Upper lobe of right lung (tissue), 1 donor: ENCODE results near the gene MLXIP. TPM values are rescaled to one million over a fixed set of nuclear protein-coding genes. Genes with fewer than 3 reads are reported as not detected.

Experiments used
- ATAC-seq: fragments of 200-7000 bp; cut with Tn5 transposase; one replicate; pipeline ENCODE4 v1.9.1; 2020; ENCODE audit warnings: mild to moderate bottlenecking, moderate library complexity
- DNase-seq: peaks from one replicate; pipeline ENCODE4 v3.0.0-alpha.2; 2020
- H3K27ac ChIP-seq: fragments of 200-600 bp; one replicate; pipeline ENCODE4 v1.8.0; 2022
- H3K27me3 ChIP-seq: fragments of 200-600 bp; one replicate; pipeline ENCODE4 v1.8.0; 2022; ENCODE audit warnings: mild to moderate bottlenecking
- H3K36me3 ChIP-seq: fragments of 200-600 bp; one replicate; pipeline ENCODE4 v1.8.0; 2022
- H3K4me1 ChIP-seq: fragments of 200-600 bp; one replicate; pipeline ENCODE4 v1.8.0; 2022
- H3K4me3 ChIP-seq: fragments of 200-600 bp; one replicate; pipeline ENCODE4 v1.8.0; 2022; ENCODE audit warnings: mild to moderate bottlenecking
- H3K9me3 ChIP-seq: fragments of 200-600 bp; one replicate; pipeline ENCODE4 v1.8.0; 2022
- intact Hi-C: fragments of 100-400 bp; cut with DNase I; formaldehyde crosslinking; loops from one replicate; pipeline ENCODE4 v1.11.0; 2022
- total RNA-seq: library from RNA; stranded (reverse); fragmentation: NEBNext Ultra II Directional; extraction: Animal tissue kit (Norgen Biotek cat#: 25700); gene quantifications from one replicate; pipeline ENCODE4 v1.2.1, GENCODE V29; 2021
- TF ChIP-seq, protein P1 (sequence below): fragments of 200-600 bp; IDR thresholded peaks from one replicate; pipeline ENCODE4 v1.8.0; 2022; ENCODE audit warnings: antibody characterized with exemption
- donor health status: DM: no; HTN: yes; CAD: no; lungs with severe emphysema.

MLXIP gene
- total RNA-seq, 1 donor from 2014 or later, result 57.4 TPM

DNA sequence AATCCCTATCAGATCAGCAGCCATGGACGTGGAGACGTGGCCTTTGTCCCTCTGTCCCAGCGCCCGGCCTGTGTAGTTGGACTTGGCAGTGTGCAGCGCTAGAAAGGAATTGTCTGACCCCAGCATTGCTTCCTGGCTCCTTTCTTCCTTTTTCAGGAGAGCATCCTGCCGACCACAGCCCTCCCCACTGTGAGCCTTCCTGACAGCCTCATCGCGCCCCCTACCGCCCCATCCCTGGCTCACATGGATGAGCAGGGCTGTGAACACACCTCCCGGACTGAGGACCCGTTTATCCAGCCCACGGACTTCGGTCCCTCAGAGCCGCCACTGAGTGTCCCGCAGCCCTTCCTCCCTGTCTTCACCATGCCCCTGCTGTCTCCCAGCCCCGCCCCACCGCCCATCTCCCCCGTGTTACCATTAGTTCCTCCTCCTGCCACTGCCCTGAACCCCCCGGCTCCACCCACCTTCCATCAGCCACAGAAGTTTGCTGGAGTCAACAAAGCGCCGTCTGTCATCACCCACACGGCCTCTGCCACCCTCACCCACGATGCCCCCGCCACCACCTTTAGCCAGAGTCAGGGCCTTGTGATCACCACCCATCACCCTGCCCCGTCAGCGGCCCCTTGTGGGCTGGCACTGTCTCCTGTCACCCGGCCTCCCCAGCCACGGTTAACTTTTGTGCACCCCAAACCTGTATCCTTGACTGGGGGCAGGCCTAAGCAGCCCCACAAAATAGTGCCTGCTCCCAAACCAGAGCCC is 54.8 kb downstream of the MLXIP start:
- ATAC-seq (no peak), DNase-seq (no peak)
- H3K27ac ChIP-seq, result no peak overlapping the region
- peaks cover 82% of the 10 kb centered on the region for H3K36me3 ChIP-seq
- TF ChIP-seq, protein P1, sequence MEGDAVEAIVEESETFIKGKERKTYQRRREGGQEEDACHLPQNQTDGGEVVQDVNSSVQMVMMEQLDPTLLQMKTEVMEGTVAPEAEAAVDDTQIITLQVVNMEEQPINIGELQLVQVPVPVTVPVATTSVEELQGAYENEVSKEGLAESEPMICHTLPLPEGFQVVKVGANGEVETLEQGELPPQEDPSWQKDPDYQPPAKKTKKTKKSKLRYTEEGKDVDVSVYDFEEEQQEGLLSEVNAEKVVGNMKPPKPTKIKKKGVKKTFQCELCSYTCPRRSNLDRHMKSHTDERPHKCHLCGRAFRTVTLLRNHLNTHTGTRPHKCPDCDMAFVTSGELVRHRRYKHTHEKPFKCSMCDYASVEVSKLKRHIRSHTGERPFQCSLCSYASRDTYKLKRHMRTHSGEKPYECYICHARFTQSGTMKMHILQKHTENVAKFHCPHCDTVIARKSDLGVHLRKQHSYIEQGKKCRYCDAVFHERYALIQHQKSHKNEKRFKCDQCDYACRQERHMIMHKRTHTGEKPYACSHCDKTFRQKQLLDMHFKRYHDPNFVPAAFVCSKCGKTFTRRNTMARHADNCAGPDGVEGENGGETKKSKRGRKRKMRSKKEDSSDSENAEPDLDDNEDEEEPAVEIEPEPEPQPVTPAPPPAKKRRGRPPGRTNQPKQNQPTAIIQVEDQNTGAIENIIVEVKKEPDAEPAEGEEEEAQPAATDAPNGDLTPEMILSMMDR, result no peak
- intact Hi-C loops, result no loop called here
- no peaks in the 10 kb centered on the region for H3K4me1 ChIP-seq
- no peaks in the 10 kb centered on the region for H3K9me3 ChIP-seq
- H3K27me3 ChIP-seq, result no peaks in the 10 kb centered on the region
- H3K4me3 ChIP-seq, result no peak overlapping the region

DNA sequence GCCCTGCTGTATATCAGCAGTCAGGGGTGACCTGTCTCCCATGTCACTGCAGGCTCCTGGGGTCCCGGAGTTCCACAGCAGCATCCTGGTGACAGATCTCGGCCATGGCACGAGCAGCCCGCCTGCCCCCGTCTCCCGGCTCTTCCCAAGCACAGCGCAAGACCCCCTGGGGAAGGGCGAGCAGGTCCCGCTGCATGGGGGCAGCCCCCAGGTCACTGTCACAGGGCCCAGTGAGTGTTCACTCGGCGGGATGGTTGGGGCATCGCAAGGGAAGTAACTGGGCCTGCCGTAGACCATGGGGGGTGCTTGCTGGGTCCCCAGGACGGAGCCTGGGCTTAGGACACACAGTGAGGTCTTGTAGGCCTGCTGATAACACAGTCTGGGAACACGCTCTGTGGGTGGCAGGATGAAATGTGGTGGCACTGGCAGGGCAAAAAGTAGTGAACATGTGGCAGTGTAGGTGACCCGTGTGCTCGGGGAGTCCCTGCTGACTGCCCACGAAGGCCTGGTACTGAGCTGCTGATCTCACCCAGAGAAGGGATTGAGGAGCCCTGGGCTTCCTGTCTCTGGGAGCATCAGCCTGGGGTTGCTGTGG is 57.0 kb downstream of the MLXIP start:
- Histone ChIP-seq H3K27me3 (no peaks in the 10 kb centered on the region), H3K9me3 (no peaks in the 10 kb centered on the region), H3K36me3 (peaks cover 82% of the 10 kb centered on the region), H3K4me3 (no peak overlapping the region), H3K4me1 (no peaks in the 10 kb centered on the region), H3K27ac (no peak overlapping the region)
- intact Hi-C loops, result no loop called here
- DNase-seq, result no peak
- ATAC-seq, result no peak
- TF ChIP-seq, protein P1, result no peak

DNA sequence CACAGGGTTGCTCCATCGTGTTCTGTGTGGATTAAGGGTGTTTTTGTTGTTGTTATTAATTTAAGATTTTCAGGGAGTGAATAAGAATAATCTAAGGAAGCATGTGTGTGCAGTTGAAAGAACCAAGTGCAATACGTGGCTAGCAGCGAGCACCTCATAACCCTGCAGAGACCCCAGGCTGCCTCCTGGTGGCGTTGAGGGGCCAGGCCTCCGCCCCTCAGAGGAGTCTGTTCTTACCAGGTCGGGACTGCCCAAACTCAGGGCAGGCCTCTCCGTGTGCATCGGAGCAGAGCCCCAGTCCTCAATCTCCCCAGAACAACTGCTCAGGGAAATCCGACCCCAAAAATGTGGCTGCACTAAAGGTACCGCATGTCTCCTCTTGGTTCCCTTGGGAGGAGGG is 58.7 kb downstream of the MLXIP start:
- Histone ChIP-seq H3K9me3 (no peaks in the 10 kb centered on the region), H3K27ac (no peak overlapping the region), H3K36me3 (peaks cover 82% of the 10 kb centered on the region), H3K4me3 (no peak overlapping the region), H3K27me3 (no peaks in the 10 kb centered on the region), H3K4me1 (no peaks in the 10 kb centered on the region)
- ATAC-seq, result peak; percentile 2
- TF ChIP-seq, protein P1, result no peak
- intact Hi-C loops, result no loop called here
- DNase-seq, result no peak

DNA sequence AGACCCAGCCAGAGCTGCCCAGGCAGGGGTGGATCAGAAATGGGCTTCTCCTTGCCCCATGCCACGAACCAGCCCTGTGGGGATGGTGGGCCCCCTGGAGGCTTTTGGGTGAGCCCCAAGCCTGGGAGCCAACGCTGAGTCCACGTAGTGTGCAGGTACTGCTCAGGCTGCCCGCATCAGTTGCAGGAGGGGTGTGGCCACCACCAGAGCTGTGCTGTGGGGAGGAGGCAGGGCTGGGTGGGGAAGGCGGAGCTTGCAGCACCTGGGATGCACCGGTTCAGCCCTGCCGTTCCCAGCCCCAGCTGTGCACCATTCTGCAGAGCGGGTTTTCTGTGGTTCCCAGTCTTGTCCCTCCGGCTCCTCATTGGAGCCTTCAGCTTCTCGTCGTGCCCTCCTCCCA is 59.1 kb downstream of the MLXIP start:
- Histone ChIP-seq H3K9me3 (no peaks in the 10 kb centered on the region), H3K27ac (no peak overlapping the region), H3K36me3 (peaks cover 82% of the 10 kb centered on the region), H3K4me3 (no peak overlapping the region), H3K4me1 (no peaks in the 10 kb centered on the region), H3K27me3 (no peaks in the 10 kb centered on the region)
- DNase-seq, result no peak
- ATAC-seq, result peak; percentile 29
- intact Hi-C loops, result no loop called here
- TF ChIP-seq, protein P1, result no peak

DNA sequence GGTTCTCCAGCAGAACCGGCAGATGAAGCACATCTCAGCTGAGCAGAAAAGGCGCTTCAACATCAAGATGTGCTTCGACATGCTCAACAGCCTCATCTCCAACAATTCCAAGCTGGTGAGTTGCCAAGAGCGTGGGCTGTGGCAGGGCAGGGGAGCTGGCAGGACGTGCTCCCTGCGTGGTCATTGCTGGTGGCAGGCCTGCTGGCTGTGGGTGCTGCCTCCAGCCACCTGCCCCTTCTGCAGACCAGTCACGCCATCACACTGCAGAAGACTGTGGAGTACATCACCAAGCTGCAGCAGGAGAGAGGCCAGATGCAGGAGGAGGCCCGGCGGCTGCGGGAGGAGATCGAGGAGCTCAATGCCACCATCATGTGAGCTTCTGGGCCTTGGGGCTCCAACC is 59.6 kb downstream of the MLXIP start:
- intact Hi-C loops, result no loop called here
- Histone ChIP-seq H3K36me3 (peaks cover 81% of the 10 kb centered on the region), H3K4me3 (no peak overlapping the region), H3K4me1 (no peaks in the 10 kb centered on the region), H3K9me3 (no peaks in the 10 kb centered on the region), H3K27ac (no peak overlapping the region), H3K27me3 (no peaks in the 10 kb centered on the region)
- ATAC-seq, result no peak
- TF ChIP-seq, protein P1, result no peak
- DNase-seq, result no peak
